Epithelial cell of esophagus (primary cell): ENCODE measurements around the gene RNF123.
A peak's percentile ranks its signal among the peaks of the same experiment; 100 is the strongest.

ENCODE experiments used
- DNase-seq: peaks from one replicate; pipeline ENCODE4 v3.0.0; 2010; ENCODE audit warnings: low read depth
- H3K4me3 ChIP-seq: 2 replicates; pipeline ENCODE4 v1.5.1; 2011; ENCODE audit warnings: mild to moderate bottlenecking, low read length, control low read depth
- TF ChIP-seq, protein P1 (sequence below): IDR thresholded peaks from 2 replicates; pipeline ENCODE4 v1.5.1; 2011; ENCODE audit warnings: low read depth, mild to moderate bottlenecking, low read length, control low read depth, inconsistent platforms; ENCODE audit not compliant: insufficient read depth; ENCODE audit errors: missing control alignments

Gene RNF123

DNA sequence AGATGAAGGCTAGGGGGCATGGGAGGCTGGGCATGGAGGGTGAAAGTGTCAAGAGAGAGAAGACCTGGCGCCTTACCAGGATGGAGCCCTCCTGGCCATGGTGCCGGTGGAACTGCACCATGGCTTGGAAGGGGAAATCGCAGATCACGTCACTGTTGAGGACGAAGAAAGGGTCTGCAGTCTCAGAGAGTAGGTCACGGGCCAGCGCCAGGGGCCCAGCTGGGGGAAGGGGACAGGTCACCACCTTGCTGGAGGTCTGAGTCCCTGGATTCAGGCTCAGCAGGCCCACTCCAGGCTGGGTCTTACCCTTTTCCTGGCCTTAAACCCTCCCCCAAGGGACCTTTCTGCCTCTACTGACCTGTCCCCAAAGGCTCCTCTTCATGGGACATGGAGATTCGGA, 33.5 kb downstream of the RNF123 start:
- TF ChIP-seq, protein P1, sequence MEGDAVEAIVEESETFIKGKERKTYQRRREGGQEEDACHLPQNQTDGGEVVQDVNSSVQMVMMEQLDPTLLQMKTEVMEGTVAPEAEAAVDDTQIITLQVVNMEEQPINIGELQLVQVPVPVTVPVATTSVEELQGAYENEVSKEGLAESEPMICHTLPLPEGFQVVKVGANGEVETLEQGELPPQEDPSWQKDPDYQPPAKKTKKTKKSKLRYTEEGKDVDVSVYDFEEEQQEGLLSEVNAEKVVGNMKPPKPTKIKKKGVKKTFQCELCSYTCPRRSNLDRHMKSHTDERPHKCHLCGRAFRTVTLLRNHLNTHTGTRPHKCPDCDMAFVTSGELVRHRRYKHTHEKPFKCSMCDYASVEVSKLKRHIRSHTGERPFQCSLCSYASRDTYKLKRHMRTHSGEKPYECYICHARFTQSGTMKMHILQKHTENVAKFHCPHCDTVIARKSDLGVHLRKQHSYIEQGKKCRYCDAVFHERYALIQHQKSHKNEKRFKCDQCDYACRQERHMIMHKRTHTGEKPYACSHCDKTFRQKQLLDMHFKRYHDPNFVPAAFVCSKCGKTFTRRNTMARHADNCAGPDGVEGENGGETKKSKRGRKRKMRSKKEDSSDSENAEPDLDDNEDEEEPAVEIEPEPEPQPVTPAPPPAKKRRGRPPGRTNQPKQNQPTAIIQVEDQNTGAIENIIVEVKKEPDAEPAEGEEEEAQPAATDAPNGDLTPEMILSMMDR = no peak
- no peak for DNase-seq

DNA sequence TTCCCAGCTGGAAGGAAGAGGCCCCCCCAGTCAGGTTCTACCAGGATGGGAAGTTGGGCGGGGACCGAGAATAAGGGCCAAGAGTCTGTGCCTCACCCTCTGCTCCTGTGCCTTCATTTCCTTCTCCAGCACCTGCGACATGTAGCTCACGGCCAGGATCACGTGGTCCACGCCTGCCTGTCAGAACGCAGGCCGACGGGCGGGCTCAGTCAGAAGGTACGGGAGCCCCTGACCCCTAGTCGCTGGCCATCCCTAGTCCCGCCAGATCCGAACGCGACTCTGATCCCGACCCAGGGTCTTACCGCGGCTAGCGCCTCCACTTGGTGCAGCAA, 33.9 kb downstream of the RNF123 start:
- TF ChIP-seq, protein P1 = no peak
- peak overlapping the region; percentile 99 for H3K4me3 ChIP-seq
- peak; percentile 74 for DNase-seq

More for the DNA sequence above, 33.5 kb downstream of the RNF123 start:
- H3K4me3 ChIP-seq = peak overlapping the region; percentile 99

DNA sequence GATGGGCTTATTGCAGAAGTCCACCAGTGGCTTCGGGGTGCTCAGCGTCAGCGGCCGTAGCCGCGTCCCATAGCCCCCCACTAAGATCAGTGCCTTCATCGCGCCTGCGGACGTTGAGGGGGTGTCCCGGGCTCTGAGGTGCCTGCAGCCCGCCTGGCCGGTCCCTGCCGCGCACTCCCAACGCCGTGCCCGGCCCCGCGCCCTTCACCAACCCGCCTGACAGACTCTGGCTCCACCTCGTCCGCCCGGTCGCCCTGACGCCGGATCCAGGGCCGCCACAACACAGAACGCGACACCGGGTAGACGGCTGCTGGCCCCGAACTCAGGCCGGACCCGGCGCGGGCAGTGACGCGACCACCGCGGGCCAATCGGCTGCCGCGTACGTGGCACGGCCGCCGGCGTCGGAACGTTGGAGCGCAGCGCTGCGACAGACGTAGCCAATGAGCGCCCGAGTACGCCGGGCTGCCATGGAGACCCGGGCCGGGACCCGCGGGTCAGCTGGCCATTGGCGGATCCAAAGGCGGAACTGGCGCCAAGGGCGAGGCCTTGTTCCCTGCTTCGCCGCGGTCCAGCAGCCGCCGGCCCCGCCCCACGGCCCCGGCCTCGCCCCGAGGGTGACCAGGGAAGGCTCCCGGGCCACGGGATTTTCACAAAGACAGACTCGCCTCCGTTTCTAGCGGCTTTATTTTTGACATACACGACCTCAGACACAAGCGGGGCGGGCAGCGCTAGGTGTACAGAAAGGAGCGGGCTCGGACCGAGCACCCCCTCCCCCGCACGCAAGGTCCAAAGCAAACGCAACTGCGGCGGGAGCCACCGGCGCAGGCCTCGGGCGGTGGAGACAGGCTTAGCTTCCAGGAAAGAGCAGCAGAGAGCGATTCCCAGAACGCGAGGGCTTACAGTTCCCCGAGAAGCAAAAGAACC, 34.5 kb downstream of the RNF123 start, which contains the start of gene GMPPB:
Gene GMPPB (minus strand): TSS at position 324 of the 924 bp plus-strand sequence. CDS start 225 bp downstream, at position 99.
- peak within 1 kb of the TSS; percentile 99 for H3K4me3 ChIP-seq
- DNase-seq = peak; percentile 98
- TF ChIP-seq, protein P1 = no peak

DNA sequence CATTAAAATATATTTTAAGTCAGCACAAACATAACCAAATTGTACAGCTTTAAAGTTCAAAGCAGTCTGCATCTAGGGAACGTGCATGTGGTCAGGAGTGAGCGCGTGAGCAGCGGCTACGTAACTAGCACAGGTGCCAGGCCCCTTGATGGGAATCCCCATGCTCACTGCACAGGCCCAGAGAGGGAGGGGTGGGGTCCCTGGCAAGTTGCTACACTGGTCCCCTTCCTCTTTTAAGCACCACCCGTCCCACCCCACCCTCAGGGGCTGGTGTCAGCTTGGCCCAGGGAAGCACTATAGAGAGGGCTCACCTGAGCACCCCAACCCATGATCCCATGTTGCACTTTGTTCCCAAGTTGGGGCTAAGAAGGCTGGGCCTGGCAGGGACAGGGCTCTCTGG, 35.2 kb downstream of the RNF123 start:
- H3K4me3 ChIP-seq = peak overlapping the region; percentile 99
- peak; percentile 23 for DNase-seq
- TF ChIP-seq, protein P1 = no peak

DNA sequence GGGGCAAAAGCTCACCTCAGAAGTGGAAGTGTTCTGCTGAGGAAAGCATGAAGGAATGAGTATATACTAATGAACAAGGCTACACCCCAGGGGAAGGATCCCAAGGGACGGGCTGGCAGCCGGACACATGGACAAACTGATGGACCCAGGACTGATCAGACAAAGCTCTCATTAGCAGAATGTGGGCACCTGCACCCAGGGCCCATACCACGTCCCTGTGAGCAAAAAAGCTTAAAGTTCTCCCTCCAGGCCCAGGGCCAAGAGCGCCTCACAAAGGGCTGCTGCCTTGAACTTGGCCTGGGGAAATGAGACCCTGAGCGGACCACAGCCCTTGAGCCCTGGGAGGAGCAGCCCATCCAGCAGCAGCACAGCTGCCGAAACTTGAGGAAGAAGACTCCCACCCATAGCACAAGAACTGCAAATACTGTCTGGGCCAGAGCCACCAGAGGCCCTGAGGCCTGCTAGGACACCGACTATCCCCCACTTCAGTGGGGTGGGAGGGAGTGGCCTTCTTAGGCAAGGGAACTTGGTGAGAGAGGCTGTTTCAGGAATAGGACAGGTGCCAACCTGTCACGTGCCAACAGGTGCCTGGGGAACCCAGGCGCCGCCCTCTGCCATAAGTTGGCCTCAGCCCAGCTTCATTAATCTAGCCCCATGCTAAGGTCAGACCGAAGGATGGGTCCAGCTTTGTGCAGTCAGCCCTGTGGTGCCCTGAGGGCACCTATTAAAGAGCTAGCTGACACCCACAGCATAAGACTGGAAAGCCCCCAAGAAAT, 36.7 kb downstream of the RNF123 start:
- TF ChIP-seq, protein P1 = no peak
- no peak for DNase-seq
- H3K4me3 ChIP-seq = no peak overlapping the region

DNA sequence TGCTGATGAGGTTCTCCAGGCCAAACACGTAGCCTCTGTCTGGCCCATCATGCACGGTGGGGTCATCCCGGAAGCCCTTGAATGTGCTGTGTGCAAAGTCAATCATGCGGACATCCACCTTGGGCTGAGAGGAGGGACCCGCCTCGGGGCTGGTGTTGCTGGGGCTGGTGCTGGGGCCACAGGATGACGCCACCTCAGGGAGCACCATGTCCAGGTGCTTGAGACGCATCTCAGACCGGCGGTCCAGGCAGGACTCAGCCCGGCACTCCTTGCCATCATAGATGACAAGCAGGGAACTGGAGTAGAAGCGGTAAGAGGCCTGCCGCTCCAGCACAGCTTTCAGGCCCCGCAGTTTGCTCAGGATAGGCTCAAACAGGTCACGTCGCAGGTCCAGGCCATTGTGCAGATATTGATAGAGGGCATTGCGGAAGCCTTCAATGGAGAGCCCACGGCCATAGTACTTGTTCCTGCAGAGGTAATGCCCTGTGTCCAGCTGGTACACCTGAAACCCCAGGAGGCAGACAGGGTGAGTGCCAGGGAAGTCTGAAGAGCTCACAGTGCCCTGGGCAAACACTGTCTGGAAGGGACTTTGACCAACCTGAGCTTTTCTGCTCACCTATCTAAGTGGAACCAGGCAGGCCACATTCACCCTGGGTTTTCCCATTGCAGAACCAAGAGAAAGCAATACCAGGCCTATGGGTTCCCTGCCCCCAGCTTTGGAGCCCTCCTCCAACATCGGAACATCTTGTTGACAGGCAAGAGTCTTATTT, 38.0 kb downstream of the RNF123 start:
- TF ChIP-seq, protein P1 = no peak
- no peak for DNase-seq
- H3K4me3 ChIP-seq = no peak overlapping the region
